Measurements from ENCODE around the gene C22orf23. TPM values are rescaled to one million over a fixed set of nuclear protein-coding genes. Genes with fewer than 3 reads are reported as not detected.

C22orf23 gene
- total RNA-seq, 1 experiment from 2014 or later: 0.47 TPM

DNA sequence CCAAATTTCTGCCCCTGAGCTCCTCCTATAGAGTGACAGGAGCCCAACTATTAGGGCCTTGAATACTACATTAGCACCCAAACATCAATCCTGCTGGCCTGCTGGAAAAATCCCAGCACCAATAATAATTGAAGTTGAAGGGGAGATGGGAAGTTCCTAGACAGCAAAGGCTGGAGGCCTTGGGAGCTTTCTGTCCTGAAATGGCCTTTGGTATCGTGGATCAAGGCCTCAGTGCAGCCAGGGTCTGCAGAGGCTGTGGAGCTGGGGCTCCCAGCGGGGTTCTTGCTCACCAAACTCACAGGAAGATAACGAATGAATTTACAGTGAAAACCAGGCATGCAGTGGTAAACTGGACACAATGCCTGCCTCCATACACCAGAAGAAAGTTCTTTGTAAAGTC, 56.5 kb downstream of the C22orf23 start:
- H3K27me3 ChIP-seq (ENCODE audit: insufficient read depth, low read length): no peaks in the 10 kb centered on the region
- H3K9ac ChIP-seq (ENCODE audit: low read length): peak overlapping the region; percentile 18; the same call in 1 of the 2 replicates
- no peak for ATAC-seq
- ChIA-PET CTCF (interaction anchor here (1.0 to 2.3 kb wide), 3 partner anchors 8 to 80 kb away, joined by 3 to 6 read pairs (median 3); no protein-coding TSS in a partner anchor), POLR2A (interaction anchor here (0.8 to 2.2 kb wide), 4 partner anchors 9 to 90 kb away, joined by 3 to 11 read pairs (median 4); partner anchors contain the start of genes GCAT and MICALL1), RAD21 (ENCODE audit: low non-redundant PET in 1 of 2, low total read pairs in 2 of 2, uncharacterized antibody in 2 of 2, unreplicated experiment in 2 of 2) (no interaction called here)
- H3K4me3 ChIP-seq (replicated peaks in 1 of 2; ENCODE audit: low read depth in 1 of 2, low read length in 2 of 2): no peak overlapping the region
- H3K79me2 ChIP-seq (ENCODE audit: insufficient read depth, low read length): no peaks in the 10 kb centered on the region
- H2AFZ ChIP-seq (ENCODE audit: low read depth, low read length, poor library complexity, severe bottlenecking): no peak overlapping the region
- H3K36me3 ChIP-seq (ENCODE audit: control insufficient read depth in 1 of 2, insufficient read depth in 2 of 2, low read length in 2 of 2): no peaks in the 10 kb centered on the region
- TF ChIP-seq SP1 (IDR thresholded peaks at IDR 0.05; ENCODE audit: low read depth): no peak
- no peak for TF ChIP-seq CEBPB (IDR thresholded peaks at IDR 0.05; ENCODE audit: low read depth)
- TF ChIP-seq SIN3A (IDR thresholded peaks at IDR 0.05; ENCODE audit: low read depth): no peak
- no peak for TF ChIP-seq EZH2 (IDR thresholded peaks at IDR 0.05)
- TF ChIP-seq ELF1 (IDR thresholded peaks at IDR 0.05; ENCODE audit: borderline replicate concordance, low read depth): no peak
- TF ChIP-seq ZBTB33 (IDR thresholded peaks at IDR 0.05; ENCODE audit: extremely low read depth, insufficient replicate concordance, low read length): no peak
- TF ChIP-seq, protein P1, sequence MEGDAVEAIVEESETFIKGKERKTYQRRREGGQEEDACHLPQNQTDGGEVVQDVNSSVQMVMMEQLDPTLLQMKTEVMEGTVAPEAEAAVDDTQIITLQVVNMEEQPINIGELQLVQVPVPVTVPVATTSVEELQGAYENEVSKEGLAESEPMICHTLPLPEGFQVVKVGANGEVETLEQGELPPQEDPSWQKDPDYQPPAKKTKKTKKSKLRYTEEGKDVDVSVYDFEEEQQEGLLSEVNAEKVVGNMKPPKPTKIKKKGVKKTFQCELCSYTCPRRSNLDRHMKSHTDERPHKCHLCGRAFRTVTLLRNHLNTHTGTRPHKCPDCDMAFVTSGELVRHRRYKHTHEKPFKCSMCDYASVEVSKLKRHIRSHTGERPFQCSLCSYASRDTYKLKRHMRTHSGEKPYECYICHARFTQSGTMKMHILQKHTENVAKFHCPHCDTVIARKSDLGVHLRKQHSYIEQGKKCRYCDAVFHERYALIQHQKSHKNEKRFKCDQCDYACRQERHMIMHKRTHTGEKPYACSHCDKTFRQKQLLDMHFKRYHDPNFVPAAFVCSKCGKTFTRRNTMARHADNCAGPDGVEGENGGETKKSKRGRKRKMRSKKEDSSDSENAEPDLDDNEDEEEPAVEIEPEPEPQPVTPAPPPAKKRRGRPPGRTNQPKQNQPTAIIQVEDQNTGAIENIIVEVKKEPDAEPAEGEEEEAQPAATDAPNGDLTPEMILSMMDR (IDR thresholded peaks at IDR 0.05 in 2 of 3, conservative IDR thresholded peaks at IDR 0.05 in 1 of 3; ENCODE audit: borderline replicate concordance in 1 of 3, insufficient read depth in 1 of 3, low read depth in 2 of 3, low read length in 2 of 3): no peak
- no peak for TF ChIP-seq REST (IDR thresholded peaks at IDR 0.05; ENCODE audit: low read depth)
- TF ChIP-seq, protein P2, sequence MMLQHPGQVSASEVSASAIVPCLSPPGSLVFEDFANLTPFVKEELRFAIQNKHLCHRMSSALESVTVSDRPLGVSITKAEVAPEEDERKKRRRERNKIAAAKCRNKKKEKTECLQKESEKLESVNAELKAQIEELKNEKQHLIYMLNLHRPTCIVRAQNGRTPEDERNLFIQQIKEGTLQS (IDR thresholded peaks at IDR 0.05): no peak
- TF ChIP-seq FOSL1 (IDR thresholded peaks at IDR 0.05; ENCODE audit: low read depth): no peak
- TF ChIP-seq ZFX (IDR thresholded peaks at IDR 0.05): no peak
- TF ChIP-seq JUND (IDR thresholded peaks at IDR 0.05): no peak
- no peak for TF ChIP-seq YY1 (IDR thresholded peaks at IDR 0.05; ENCODE audit: extremely low read depth, insufficient replicate concordance, low read depth, low read length)
- no peak for TF ChIP-seq EZH2phosphoT487 (IDR thresholded peaks at IDR 0.05; ENCODE audit: borderline replicate concordance)
- TF ChIP-seq POLR2AphosphoS5 (IDR thresholded peaks at IDR 0.05; ENCODE audit: low read depth, low read length): no peak
- DNase-seq (ENCODE audit: low read depth, low spot score): no peak
- no peaks in the 10 kb centered on the region for H3K9me2 ChIP-seq (ENCODE audit: insufficient read depth)
- intact Hi-C loops (cut with micrococcal nuclease): no loop called here
- peak overlapping the region; percentile 54 for H3K4me2 ChIP-seq (ENCODE audit: low read length)
- no peaks in the 10 kb centered on the region for H3K9me3 ChIP-seq (ENCODE audit: control insufficient read depth in 1 of 2, insufficient read depth in 1 of 2, low read depth in 1 of 2, low read length in 2 of 2)
- H4K20me1 ChIP-seq (ENCODE audit: insufficient read depth): no peaks in the 10 kb centered on the region
- H3K4me1 ChIP-seq (ENCODE audit: control insufficient read depth in 1 of 2, insufficient read depth in 2 of 2, low read length in 2 of 2): peaks cover 59 to 72% of the 10 kb centered on the region in 2 experiments
- H3K27ac ChIP-seq (ENCODE audit: low read depth, low read length): peak overlapping the region; percentile 70
- BruUV-seq (replicated peaks): no TSS peak
